Parathyroid adenoma (tissue), 2 donors: ENCODE measurements around the gene GPR107.

Source experiments
- H2AFZ ChIP-seq: fragments of 300-600 bp; sonication (generic); one replicate; pipeline ENCODE4 v1.7.0; 2017; ENCODE audit warnings: antibody characterized with exemption, mild to moderate bottlenecking
- H3K27ac ChIP-seq: fragments of 300-600 bp; sonication (generic); one replicate; pipeline ENCODE4 v1.7.0; 2017
- H3K27me3 ChIP-seq: fragments of 300-600 bp; sonication (generic); one replicate; pipeline ENCODE4 v1.7.0; 2017; ENCODE audit warnings: low read length; ENCODE audit not compliant: control insufficient read depth, insufficient read depth
- H3K36me3 ChIP-seq: fragments of 300-600 bp; sonication (generic); one replicate; pipeline ENCODE4 v1.7.0; 2017; ENCODE audit warnings: low read length; ENCODE audit not compliant: control insufficient read depth, insufficient read depth
- H3K4me1 ChIP-seq: fragments of 300-600 bp; sonication (generic); one replicate; pipeline ENCODE4 v1.7.0; 2017; ENCODE audit warnings: control low read depth
- H3K4me2 ChIP-seq: fragments of 300-600 bp; sonication (generic); one replicate; pipeline ENCODE4 v1.7.0; 2017; ENCODE audit warnings: low read length
- H3K4me3 ChIP-seq: fragments of 300-600 bp; sonication (generic); one replicate; pipeline ENCODE4 v1.7.0; 2017; ENCODE audit warnings: low read depth, low read length
- H3K79me2 ChIP-seq: fragments of 300-600 bp; sonication (generic); one replicate; pipeline ENCODE4 v1.7.0; 2017; ENCODE audit warnings: control low read depth
- H3K9ac ChIP-seq: fragments of 300-600 bp; sonication (generic); one replicate; pipeline ENCODE4 v1.7.0; 2017; ENCODE audit warnings: mild to moderate bottlenecking
- H3K9me3 ChIP-seq: fragments of 300-600 bp; sonication (generic); one replicate; pipeline ENCODE4 v1.7.0; 2017; ENCODE audit warnings: low read length; ENCODE audit not compliant: control insufficient read depth
- TF ChIP-seq, protein P1 (sequence below): fragments of 300-600 bp; sonication (generic); IDR thresholded peaks from one replicate; pipeline ENCODE4 v1.7.0; 2017; ENCODE audit warnings: antibody characterized with exemption, mild to moderate bottlenecking
- donor health status: primary hyperparathyroidism.

The GPR107 gene

DNA sequence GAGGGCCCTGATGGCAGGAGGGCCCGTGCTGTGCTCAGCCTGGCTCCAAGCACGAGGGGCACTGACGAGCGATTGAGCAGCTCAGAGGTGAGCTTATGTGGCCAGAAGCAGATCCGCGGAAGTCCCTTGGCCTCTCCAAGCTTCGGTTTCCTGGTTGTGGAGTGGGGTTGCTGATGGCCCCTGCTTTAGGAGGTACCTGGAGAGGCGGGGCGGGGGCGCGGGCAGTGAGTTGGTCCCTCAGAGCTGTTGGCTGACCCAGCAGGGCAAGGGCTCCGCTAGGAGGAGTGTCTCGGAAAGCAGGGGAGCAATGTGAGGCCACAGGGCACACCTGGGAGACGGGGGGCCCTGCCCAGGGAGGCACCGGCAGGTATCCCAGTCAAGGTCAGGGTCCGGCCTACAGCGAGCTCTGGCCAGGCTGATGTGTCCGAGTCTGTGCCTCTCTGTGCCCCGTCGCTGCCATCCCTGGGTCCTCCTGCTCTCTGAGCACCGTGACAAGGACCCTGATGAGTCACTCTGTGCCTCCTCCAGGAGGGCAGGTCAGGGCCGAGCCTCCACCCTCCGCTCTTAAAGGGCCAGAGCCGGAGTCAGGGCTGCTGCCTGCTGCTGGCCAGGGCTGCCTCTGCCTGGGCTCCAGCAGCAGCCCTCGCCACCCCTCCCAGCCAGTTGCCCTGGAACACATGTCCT is 133.3 kb downstream of the GPR107 start:
- H3K27ac ChIP-seq, result no peak overlapping the region
- no peaks in the 10 kb centered on the region for H3K36me3 ChIP-seq
- H3K4me3 ChIP-seq, result no peak overlapping the region
- H3K4me1 ChIP-seq, result no peaks in the 10 kb centered on the region
- H3K79me2 ChIP-seq, result no peaks in the 10 kb centered on the region
- no peak overlapping the region for H3K4me2 ChIP-seq
- TF ChIP-seq, protein P1, sequence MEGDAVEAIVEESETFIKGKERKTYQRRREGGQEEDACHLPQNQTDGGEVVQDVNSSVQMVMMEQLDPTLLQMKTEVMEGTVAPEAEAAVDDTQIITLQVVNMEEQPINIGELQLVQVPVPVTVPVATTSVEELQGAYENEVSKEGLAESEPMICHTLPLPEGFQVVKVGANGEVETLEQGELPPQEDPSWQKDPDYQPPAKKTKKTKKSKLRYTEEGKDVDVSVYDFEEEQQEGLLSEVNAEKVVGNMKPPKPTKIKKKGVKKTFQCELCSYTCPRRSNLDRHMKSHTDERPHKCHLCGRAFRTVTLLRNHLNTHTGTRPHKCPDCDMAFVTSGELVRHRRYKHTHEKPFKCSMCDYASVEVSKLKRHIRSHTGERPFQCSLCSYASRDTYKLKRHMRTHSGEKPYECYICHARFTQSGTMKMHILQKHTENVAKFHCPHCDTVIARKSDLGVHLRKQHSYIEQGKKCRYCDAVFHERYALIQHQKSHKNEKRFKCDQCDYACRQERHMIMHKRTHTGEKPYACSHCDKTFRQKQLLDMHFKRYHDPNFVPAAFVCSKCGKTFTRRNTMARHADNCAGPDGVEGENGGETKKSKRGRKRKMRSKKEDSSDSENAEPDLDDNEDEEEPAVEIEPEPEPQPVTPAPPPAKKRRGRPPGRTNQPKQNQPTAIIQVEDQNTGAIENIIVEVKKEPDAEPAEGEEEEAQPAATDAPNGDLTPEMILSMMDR, result no peak
- no peak overlapping the region for H2AFZ ChIP-seq
- H3K9ac ChIP-seq, result no peak overlapping the region
- no peaks in the 10 kb centered on the region for H3K27me3 ChIP-seq
- H3K9me3 ChIP-seq, result no peaks in the 10 kb centered on the region

- no peaks in the 10 kb centered on the region for H3K79me2 ChIP-seq
- H3K27ac ChIP-seq, result no peak overlapping the region
- no peak overlapping the region for H3K4me3 ChIP-seq
- H3K4me1 ChIP-seq, result no peaks in the 10 kb centered on the region
- no peaks in the 10 kb centered on the region for H3K27me3 ChIP-seq
- no peaks in the 10 kb centered on the region for H3K9me3 ChIP-seq
- no peak overlapping the region for H3K9ac ChIP-seq
- no peak overlapping the region for H2AFZ ChIP-seq
- TF ChIP-seq, protein P1, result no peak
- no peak overlapping the region for H3K4me2 ChIP-seq
- H3K36me3 ChIP-seq, result no peaks in the 10 kb centered on the region
These were observed 133.8 kb downstream of the GPR107 start for GRCh38 chr9:130187523-130187846.

- Histone ChIP-seq H3K27me3 (no peaks in the 10 kb centered on the region), H3K4me3 (no peak overlapping the region), H3K27ac (no peak overlapping the region), H3K79me2 (no peaks in the 10 kb centered on the region), H3K4me2 (no peak overlapping the region), H3K9ac (no peak overlapping the region), H3K4me1 (no peaks in the 10 kb centered on the region), H3K36me3 (no peaks in the 10 kb centered on the region), H2AFZ (no peak overlapping the region), H3K9me3 (no peaks in the 10 kb centered on the region)
- TF ChIP-seq, protein P1, result no peak
These were observed 135.3 kb downstream of the GPR107 start for GRCh38 chr9:130188860-130189481.
